NK-92 (cell line): ENCODE measurements around the gene USO1.
"Not testable (repeated sequence)": the region's sequence is repeated elsewhere in the genome, so short reads cannot be mapped to it uniquely, and the experiment has no call there.

Source experiments
- DNase-seq: peaks from one replicate; lab custom pipeline; 2025; ENCODE audit not compliant: unreplicated experiment; lab: John Stamatoyannopoulos, UW

The USO1 gene

DNA sequence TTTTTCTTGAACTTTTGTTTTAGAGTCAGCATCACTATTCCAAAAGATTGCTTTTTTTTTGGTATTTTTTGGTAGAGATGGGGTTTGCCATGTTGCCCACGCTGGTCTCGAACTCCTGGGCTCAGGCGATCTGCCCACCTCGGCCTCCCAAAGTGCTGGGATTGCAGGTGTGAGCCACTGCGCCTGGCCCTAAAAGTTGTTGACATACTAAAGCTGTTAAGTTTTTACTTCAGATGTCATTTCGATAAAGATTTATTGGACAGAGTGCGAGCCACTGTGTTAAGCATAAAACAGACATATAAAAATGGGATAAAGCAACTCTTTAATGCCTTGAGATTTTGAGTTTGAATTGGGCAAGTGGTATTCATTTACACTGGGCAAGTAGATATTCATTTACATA is 28.3 kb downstream of the USO1 start:
- DNase-seq, result no peak

DNA sequence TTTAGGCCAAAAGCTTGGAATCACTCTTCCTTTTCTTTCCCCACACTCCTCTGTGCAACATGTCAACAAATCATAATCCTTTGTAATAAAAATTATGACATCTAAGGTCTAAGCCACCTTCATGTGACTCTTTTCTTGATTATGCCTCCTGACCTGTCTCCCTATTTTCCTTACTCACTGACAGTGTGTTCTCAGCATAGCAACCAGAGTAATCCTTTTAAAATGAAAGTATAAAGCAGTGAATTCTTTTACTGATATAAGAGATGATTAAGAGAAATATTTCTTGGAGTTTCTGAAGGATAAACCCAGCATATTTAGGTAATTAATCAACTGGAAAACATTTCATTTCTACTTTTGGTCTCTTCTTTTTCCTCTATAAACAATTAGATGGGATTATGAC is 44.7 kb downstream of the USO1 start:
- DNase-seq, result no peak

- no peak for DNase-seq
Measured at GRCh38 chr4:75771607-75772006, 47.2 kb downstream of the USO1 start.

- DNase-seq, result no peak
Measured at GRCh38 chr4:75777589-75777988, 53.2 kb downstream of the USO1 start.

- no peak for DNase-seq
Measured at GRCh38 chr4:75779105-75779757, 54.9 kb downstream of the USO1 start.

- DNase-seq, result no peak
Measured at GRCh38 chr4:75781305-75781704, 56.9 kb downstream of the USO1 start.

DNA sequence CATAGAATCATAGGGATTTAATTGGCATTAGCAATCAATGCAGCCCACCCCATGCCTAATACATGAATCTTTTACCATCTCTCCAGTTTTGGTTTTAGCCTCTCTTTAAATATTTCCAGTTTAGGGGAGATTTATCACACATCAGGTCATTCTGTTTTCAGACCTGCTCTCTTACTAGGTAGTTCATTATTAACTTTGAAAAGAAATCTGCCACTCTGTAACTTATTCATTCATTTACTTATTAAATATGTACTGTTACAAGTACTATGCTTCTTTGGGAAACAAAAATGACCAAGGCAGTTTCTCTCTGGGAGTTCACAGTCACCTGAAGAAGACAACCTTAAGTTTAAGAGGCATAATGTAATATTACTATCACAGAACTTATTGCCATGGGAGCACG is 62.1 kb downstream of the USO1 start:
- DNase-seq, result no peak

GRCh38 chr4:75786938-75787337 is 62.6 kb downstream of the USO1 start:
- no peak for DNase-seq

- no peak for DNase-seq
Measured at GRCh38 chr4:75790024-75790423, 65.6 kb downstream of the USO1 start.

- no peak for DNase-seq
Measured at GRCh38 chr4:75800972-75801371, 76.6 kb downstream of the USO1 start.

DNA sequence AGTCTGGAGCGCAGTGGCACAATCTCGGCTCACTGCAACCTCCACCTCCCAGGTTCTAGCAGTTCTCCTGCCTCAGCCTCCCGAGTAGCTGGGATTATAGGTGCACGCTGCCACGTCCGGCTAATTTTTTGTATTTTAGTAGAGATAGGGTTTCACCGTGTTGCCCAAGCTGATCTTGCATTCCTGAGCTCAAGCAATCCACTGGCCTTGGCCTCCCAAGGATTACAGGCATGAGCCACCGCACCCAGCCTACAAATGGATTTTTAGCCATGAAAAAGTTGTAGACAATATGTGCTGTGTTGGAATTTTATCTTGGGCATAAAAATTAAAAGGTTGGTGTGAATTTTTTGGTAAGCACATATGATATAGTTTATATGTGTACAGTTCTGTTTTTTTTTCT is 81.7 kb downstream of the USO1 start:
- not testable (repeated sequence) for DNase-seq

- no peak for DNase-seq
Measured at GRCh38 chr4:75817901-75818300, 93.5 kb downstream of the USO1 start.

- no peak for DNase-seq
Measured at GRCh38 chr4:75819121-75819520, 94.7 kb downstream of the USO1 start.

DNA sequence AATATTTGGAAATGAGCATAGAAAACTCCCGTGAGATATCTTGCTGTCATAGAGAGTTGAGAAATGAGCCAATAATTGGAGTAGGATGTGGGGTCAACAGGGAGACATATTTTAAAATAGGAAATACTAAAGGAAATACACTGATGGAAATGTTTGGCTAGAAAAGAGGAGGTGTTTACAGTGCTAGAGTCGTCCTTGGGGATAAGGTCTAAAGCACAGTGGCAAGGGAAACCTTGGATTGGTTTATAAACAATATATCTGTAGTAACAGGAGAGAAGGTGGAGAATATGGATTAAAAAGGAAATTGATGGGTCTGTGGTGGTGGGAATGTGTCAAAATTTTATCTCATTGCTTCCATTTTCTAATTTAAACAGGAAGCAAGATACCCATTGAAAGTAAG is 95.8 kb downstream of the USO1 start:
- no peak for DNase-seq

- DNase-seq, result no peak
Measured at GRCh38 chr4:75820676-75821075, 96.3 kb downstream of the USO1 start.

GRCh38 chr4:75821216-75821615 is 96.8 kb downstream of the USO1 start:
- DNase-seq, result no peak

DNA sequence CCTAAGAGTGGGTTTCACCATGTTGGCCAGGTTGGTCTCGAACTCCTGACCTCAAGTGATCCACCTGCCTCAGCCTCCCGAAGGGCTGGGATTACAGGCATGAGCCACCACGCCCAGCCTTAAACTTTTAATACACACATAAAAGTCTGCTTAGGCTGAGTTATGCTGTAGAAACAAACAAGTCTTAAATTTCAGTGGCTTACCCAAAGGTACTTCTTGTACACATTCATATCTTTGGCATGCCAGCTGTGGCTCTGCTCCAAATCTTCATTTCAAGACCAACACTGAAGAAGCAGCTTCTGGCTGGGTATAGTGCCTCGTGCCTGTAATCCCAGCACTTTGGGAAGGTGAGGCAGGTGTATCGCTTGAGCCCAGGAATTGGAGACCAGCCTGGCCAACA is 97.6 kb downstream of the USO1 start:
- DNase-seq, result no peak

DNA sequence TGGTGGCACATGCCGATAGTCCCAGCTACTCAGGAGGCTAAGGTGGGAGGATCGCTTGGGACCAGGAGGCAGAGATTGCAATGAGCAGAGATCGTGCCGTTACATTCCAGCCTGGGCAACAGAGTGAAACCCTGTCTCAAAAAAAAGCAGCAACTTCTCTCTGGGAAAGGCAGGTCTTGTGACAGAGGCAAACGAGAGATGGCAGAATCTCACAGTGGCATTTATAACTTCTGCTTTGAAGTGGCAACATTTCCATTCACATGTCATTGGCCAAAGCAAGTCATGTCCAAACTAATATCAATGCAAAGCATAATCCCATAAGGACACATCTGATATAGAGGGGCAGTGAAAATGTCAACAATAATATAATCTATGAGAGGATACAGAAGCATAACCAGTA is 98.0 kb downstream of the USO1 start:
- DNase-seq, result no peak

DNA sequence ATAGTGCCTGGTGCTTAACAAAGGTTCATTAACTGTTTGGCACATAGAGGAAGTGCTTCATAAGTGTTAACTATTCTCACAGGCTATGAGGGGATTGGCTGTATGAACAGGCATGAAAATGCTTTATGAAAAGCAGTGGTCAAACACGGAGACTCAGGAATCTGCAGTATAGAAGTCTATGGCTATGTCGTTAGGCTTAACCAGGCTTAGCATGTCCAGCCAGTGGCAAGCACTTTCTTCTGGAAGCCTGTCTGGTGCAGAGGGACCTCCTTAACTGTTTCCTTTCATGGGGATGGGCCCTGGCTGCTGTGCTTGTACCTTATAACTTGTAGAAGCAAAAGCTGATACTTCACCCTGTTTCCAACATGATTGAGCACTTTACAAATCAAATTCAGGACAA is 99.4 kb downstream of the USO1 start:
- DNase-seq, result no peak

DNA sequence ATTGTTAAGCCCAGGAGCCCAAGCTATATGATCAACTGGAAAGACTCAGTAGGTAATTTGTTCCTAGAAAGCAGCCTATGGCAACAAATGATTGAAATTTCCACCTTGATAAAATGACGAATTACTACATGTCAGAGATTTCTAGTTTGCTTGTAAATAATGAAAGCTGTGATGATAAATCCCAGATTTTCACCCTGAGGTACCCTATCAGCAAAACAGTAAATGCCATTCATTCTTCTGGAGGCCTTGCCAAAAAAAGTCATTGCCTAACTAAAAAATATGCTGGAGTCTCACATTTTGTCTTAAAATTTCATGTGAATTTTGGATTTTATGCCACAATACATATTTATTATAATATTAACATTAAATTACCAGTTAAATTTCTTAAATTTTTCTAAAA is 106.5 kb downstream of the USO1 start:
- no peak for DNase-seq

DNA sequence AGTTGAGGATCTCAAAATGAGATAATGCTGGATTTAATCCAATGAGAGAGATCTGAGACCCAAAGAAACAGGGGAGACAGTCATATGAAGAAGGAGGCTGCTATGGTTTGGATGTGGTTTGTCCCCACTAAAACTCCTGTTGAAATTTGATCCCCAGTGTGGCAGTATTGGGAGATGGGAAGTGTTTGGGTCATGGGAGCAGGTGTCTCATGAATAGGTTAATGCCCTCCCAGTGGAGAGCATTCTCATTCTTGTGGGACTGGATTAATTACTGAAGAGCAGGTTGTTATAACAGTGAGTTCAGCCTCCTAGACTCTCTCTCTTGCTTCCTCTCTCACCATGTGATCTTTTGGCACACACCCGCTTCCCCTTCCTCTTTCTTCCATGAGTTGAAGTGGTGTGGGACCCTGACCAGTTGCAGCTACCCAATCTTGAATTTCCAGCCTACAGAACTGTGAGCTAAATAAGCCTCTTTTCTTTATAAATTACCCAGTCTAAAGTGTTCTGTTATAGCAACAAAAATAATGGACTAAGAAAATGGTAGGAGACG is 107.6 kb downstream of the USO1 start:
- no peak for DNase-seq

GRCh38 chr4:75834095-75834771 is 109.9 kb downstream of the USO1 start:
- DNase-seq, result no peak

- no peak for DNase-seq
Measured at GRCh38 chr4:75834772-75835154, 110.4 kb downstream of the USO1 start.
